NCI-H1436 (cell line): ENCODE measurements around the gene DGKB.
A peak's percentile ranks its signal among the peaks of the same experiment; 100 is the strongest.

Source experiments
- DNase-seq: peaks from one replicate; lab custom pipeline; 2025; lab: John Stamatoyannopoulos, UW

The DGKB gene

DNA sequence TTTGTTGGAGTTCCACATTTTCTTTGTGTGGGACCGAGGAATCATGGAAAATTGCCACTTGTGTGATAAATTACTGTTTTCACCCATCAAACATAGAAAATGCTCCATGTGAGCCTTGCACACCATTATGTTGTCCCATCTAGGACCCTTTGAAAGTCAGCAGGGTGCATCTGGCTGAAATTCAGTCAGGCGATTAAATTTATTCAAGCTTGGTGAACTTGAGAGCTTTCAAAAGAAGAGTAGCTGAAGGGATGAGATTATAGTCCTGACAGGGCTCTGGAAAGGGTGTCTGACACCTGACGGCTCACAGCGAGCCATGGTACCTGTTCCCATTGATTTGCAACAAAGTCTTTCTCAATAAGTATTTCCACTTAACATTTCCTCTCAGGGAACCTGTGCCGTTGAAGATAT, 513.4 kb downstream of the DGKB start:
- peak; percentile 62 for DNase-seq

DNA sequence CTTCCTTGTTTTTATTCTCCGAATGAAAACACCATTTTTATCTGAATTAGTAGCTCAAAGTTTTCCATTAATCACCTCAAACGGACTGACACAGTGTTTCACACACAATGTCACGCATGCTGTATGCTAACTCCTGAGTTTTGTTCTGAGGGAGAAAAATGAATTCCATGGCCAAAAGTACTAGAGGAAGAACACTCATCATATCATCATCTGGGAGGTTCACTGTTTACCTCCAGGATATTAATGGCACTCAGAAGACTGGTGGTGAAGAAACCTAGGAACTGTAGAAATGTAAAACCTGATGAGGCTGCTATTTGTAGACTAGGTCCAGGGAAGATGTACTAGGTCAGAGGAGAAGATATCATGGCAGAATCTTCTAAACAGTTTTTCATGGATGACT, 517.5 kb downstream of the DGKB start:
- no peak for DNase-seq

DNA sequence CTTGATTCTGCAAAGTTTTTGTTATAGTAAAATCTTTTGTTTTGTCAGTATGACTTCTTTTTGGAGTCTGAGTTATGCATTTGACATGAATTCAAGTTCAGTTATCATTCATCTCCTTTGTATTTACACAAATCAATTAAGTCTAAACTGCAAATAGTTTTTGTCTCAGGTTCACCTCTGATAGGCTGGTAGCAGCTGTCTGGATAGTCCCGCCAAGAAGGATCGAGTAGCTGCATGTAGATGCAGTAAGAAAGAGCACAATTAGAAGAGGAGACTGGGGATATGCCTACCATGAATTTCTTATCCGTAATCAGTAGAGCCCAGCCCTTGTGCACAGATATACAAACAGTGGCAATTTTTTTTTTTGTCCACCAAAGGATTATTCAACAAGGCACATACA, 520.6 kb downstream of the DGKB start:
- DNase-seq, result no peak

DNA sequence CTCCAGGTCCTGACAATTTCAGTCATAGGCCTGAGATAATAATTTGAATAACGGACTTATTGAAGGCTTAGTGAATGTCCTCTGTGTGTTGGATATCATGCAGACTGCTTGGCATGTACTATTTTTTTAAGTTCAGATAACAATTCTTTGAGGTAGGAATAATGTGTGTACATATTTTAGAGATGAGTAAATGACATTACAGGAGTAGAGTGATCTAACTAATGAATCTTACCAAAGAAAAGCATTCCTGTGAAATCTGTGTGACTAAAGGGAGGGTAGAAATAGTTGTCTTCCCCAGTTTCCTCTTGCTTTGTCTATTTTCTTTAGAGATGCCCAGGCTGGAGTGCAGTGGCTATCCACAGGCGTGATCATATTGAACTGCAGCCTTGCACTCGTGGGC, 521.2 kb downstream of the DGKB start:
- DNase-seq, result no peak

DNA sequence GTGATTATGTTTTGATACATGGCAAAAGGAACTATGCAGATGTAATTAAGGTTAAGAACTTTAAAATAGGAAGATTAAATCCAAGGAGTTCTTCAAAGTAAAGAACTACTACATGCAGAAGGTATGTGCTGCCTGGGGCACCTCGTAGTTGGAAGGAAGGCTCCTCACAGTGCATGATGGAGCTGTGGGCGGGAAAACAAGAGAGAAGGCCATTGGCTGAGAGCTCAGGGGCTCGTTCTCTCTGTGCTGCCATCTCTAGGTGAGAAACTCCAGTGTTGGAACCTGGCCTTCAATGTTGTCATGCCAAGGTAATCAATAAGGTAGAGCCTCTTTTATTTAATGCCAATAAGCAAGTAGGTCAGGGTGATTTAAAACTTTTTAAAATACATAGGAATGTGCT, 521.7 kb downstream of the DGKB start:
- DNase-seq, result no peak

DNA sequence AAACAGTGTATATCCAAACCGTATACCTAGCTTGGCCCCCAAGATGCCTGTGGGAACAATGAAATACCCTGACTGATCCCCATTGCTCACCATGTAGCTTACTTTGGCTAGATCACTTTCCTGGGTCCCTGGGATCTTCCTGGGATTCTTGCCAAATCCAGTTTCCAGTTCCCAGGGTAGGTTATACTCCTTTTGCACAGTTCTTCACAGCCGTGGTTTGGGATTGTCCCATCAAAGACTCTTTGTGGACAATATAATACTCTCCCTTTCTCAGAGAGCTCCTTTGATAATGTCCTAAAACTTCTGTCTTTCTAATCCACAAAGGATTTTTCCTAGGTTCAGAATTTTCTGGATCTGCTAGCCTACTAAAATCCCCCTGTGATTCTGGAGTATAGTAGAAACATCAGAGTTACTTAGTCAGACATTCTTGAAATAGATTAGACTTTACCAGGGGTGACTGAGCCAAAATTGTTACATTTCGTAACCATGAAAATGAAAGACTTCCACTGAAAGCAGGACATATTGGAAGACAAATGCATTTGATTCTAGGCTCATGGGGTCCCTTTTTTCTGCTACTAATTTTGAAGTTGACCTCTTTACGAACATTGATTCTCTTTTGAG, 524.8 kb downstream of the DGKB start:
- DNase-seq, result no peak

DNA sequence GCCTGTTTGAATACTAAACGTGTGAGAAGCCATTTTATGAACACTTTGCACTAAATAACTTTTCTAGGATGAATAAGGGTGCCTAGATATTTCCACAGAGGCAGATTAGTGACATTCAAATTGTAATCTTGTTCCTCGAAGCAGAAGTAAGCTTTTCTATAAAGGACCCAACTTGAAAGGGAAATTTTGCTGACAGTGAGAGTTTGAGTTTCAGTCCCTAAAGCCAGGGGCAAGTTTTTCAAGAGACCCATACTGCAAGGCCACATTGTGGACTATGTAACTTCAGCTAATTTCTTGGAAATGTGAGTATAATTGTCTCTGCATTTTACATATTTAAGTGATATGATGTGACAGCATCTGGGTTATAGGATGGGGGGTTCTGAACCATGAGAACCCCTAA, 525.8 kb downstream of the DGKB start:
- no peak for DNase-seq

DNA sequence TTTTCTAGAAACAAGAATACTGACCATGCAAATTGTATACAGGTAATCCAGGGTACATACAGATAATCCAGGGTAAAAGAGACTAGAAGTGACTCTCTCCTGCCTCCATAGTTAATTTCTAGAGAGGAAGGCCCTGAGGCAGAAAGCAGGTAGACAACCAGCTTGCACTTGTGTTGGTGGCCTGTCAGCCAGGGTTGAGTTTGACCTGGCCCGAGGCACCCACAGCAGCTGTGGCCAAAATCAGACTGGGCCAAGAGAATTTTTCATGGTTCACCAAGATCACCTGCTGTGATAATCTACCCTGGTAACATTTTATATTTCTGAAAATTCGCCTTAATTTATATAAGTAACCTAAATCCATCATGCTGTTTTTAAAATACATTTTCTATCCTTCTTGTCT, 526.6 kb downstream of the DGKB start:
- DNase-seq, result no peak

DNA sequence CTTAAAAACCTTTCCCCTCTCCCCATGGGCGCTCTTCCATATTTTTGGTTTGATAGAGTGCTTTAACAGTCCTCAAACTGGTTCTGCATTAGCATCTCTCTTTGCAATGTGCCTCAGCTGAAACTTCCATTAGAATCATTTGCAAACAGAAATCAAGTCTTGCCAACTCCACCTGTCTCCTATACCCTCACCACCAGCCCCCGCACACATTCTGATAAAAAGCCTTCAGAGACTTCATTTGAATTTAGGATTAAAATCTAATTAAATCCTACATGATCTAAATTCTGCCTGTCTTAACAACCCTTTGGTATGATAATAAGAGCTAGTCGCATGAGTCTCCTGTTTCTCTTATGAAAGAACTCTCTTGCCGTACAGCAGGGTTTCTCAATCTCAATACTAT, 528.2 kb downstream of the DGKB start:
- no peak for DNase-seq

DNA sequence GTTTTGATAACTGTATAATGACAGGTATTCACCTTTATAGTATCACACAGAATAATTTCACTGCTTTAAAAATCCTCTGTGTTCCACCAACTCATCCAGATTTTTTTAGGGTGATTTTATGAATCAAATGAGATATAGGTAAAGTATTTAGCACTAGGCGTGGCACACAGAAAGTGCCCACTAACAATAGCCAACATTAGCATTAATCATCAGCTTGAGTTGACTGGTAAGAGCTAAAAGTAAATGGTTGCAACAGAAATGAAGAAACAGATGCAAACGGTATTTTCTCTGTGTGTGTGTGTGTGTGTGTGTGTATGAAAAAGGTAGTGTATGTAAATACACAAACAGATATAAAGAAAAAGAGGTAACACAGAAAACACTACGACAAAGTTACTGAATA, 534.3 kb downstream of the DGKB start:
- DNase-seq, result no peak

DNA sequence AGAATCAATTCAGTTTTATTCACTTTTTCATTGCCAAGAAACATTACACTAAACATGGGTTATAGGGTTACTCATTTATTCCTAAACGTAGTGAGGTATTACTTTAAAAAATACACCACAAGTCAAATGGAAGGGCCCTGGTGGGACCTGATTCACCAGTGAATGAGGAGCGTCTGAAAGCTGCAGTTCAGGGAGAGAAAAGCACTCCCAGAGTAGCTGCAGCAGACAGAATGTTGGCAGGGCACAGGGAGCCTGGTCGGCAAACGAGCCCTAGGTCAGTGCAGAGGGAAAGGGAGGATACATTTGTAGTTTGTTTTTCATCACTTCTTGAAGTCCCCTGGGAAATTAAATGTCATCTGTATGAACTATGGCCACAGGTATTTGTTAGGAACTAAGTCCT, 551.4 kb downstream of the DGKB start:
- no peak for DNase-seq

DNA sequence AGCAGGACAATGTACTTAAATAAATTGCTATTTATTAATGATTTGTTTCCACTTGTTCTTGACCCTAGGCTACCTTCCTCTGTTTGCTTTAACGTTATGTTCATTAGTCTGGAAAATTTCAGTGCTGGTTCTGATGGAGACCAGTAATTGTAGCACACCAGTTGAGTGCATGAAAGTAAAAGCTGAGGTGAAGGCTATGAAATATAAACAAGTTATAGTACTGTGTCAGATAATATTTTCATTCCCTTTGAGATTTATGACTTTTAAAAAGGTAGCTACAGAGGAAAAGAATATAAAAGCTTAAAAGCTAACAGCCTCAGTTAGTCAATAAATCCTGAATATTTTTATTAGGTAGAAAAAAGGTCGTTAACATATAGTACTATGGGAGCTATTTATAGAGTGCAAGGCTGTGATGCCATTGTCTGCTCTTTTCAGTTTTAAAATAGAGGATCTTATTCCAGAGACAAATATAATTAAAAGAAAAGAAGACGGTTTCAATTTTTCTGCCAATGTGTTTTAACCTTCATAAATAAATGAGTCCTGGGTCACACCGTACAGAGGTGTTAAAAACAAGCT, 561.3 kb downstream of the DGKB start:
- DNase-seq, result no peak

DNA sequence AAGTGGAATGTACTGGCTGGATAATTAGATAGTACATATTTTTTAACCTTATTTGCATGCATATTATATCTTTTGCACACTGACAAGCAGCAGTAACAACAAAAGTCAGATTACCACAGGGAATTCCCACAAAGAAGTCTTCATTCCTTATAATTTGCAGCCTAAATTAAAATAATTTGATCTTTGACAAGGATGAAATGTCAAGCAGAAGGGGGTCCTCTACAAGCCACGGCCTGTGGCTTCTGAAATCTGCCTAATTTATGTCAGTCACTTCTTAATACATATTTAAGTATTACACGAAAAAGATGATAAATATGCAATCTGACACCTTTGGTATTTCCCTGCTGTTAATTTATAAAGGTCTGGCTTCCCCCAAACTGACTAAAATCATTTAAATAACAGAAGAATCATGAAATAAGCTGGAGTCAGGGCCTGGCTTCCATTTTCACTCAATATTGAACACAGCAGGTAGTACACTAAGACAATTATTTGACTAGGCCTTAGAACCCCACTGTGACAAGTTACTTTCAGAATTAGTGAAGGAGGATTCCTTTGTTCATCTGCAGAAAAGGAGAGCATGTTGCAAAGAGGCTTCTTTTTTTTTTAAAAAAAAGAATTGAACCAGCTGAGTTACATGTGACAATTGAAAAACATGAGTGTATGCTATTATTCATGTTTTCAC, 562.0 kb downstream of the DGKB start:
- DNase-seq, result no peak

DNA sequence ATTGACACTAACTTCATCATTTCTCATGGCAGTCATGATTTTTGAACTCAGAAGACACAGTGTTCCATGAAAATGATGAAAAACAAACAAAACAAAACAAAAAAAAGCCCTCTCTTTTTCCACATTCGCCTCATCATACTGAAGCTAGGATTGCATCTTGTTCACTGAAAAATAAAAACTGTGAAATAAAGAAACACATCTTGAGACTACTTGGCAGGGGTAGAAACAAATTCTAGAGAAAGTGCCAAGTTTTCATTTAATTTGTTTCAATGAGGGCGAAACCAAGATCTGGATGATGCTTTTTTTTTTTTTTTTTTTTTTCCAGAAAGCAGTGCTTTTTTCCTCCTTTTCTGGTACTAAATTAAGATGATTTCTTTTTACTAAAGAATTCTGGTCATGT, 562.7 kb downstream of the DGKB start:
- DNase-seq, result no peak

DNA sequence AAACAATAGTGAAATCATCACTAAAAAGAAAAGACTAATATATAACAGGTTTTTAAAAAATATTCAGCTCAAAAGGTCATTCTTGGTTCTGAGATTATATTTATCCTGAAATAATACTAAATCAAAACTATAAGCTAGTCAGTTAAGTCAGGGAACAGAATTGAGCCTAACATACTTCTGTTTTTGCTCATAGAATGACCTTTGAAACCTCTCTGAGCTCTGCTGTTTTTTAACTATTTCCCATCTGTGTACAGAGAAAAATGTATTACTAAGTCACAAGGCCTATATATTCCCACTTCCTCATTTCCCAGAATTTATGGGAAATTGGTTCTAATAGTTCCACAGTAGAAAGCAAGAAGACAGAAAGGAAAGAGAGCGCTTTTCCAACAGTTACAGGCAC, 566.3 kb downstream of the DGKB start:
- DNase-seq, result no peak

DNA sequence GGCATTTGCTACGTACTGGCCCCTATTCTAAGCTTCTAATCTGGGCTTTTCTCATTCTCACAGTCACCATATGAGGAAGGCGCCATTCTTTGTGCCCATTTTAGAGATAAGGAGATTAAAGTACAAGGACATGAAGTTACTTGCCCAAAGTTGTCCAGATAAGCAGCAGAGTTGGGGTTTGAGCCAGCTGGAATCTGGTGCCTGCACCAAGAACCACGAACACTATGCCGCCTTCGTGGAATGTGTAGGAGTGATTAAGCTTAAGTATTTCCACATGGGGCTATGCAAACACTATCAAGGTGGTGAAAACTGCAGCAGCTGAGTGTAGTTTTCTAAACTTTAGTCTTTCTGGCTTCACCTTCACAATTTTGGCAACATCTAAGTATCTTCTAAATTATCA, 570.4 kb downstream of the DGKB start:
- no peak for DNase-seq

DNA sequence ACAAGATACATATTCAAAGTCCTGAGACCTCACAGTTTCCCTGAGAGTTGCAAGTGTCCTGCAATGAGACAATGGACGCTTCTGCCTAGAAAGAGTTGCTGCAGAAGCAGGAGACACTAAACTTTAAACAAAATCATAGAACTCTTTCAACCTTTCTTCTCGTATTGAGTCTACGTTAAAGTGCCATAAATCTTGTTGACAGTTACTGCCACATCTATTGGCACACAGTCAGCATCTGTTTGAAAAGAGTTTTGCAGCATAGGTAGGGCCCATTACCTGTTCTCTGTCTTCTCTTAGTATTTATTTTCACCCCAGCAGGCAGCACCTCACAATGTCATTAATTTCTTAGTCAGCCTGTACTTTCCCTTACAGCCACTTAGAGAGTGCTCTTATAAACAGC, 577.8 kb downstream of the DGKB start:
- DNase-seq, result no peak

DNA sequence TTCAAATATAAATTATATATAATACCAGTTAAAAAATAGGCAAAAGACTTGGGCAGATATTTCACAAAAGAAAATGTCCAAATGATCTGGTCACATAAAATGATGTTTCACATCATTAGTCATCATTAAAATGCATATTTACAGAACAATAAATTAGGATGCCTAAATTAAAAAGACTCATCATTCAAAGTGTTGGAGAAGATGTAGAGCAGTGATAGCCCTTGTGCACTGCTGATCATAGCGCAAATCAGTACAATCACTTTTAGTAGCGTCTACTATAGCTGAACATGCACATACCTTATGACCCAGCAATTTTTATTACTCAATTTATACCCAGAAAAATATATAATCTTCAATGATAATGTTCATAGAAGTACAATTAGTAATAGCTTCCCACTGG, 579.8 kb downstream of the DGKB start:
- no peak for DNase-seq

DNA sequence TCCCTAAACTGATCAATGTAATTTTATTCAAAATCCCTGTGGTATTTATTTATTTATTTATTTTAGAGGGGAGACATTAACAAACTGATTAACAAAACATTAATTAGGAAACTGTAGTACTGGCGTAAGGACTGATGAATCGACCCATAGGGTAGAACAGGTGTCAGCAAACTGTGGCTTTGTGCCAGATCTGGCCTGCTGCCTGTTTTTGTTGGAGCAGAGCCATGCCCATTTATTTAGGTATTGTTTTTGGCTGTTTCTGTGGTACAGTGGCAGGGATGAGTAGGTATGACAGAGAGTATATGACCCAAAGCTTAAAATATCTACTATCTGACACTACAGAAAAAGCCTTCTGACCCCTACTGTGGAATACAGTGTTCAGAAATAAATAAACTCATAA, 580.6 kb downstream of the DGKB start:
- peak; percentile 55 for DNase-seq

DNA sequence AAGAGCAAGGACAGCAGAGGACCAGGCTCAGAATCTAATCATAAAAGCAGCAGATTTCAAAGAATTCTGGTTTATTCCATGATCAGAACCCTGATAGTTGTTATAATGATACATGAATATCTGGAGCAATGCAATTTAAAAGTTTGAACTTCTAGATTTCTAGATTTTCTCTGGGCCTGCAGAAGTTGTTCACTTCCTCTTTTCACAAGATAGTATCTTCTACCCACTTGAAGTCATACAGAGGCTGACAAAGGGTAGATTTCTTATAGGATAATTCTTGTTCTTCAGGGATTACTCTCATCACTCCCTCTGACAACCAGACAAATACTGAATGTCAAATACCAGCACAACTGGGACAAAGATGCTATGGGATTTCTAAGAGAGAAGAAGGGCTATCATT, 593.1 kb downstream of the DGKB start:
- no peak for DNase-seq

DNA sequence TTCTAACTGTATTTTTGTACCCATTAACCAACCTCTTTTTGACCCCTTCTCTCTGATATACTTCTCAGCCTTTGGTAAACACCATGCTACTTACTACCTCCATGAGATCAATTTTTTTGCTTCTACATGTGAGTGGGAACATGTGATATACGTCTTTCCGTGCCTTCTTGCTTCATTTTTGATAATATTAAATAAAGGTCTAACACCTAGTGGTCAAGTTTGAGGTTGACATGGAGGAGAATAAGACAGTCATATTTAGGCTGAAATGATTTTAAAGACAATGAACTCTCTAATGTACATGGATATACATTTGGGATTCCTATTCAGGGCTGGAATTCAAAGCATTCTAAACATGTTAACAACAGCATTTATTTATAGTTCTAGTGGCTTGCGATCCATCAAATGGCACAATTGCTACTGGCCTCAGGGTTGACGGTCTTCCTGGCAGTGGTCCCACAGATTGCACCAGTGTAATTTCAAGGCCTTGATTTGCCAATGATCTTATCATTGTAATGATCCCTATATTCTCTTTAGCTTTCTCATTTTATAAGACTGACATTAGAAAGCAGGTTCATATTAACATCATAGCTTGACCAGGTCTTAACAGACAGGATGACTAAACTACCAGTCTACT, 597.2 kb downstream of the DGKB start:
- no peak for DNase-seq

DNA sequence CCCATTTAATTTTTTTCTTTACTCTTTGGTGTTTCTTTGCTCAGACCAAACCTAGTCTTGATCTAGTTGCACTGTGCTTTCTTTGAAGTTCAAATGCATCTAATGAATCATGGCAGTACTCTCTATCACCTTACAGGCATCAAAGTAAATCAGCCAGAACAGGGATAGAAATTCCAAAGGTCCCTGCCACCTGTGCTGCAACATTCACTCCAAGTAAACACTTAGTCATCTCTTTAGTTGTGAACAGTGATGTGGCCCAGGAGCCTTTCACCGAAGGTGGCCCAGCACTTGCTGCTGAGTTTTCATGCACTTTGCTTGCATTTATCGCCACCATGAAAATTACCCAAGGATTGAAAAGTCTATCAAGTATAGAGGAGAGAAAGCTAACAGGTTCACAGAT, 599.0 kb downstream of the DGKB start:
- no peak for DNase-seq

DNA sequence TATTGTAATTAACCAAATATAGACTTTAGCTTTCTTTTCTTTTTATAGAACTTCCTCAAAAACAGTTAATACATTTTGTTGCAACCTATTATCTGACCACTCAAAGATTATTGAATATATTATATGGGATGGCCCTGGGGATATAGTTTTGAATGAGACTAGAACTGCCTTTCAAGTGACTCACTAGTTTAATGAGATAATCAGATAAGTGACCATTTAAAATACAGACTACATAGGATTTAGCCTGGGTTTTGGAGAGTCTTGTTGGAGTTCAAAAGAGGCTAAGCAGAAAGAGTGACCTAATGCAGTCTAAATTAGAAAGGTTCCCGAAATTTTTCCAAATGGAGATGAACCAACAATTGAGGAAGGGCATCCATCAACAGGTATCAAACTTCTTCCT, 607.9 kb downstream of the DGKB start:
- no peak for DNase-seq

DNA sequence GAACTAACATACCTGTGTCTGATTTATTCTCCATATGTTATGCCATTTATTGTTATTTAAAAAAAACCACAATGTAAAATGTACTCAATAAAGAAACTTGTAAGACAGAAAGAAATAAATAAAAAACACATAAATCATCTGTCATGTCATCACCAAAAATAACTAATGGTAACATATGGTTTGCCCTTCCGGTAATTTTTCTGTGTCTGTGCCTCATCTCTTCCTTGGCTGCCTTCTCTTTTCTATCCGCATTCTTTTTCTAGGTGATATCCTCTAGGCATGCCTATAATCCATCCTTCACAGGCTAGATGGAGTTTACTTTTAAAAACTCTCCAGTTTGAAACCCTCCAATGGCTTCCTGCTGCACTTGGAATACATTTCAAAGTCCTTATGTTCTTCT, 609.1 kb downstream of the DGKB start:
- DNase-seq, result no peak
